SK-N-MC (cell line): ENCODE data around the gene COL5A2.

Experiments
- EZH2 ChIP-seq: fragments of 200-600 bp; sonication (generic); IDR thresholded peaks from one replicate; pipeline ENCODE4 v1.6.1; 2017; ENCODE audit warnings: antibody characterized with exemption
- FOXP2 ChIP-seq: optimal IDR thresholded peaks from 2 replicates; pipeline ENCODE3; 2011; ENCODE audit warnings: mild to moderate bottlenecking, moderate library complexity; ENCODE audit not compliant: insufficient read depth; ENCODE audit errors: extremely low read length, control extremely low read depth
- POLR2AphosphoS5 ChIP-seq: IDR thresholded peaks from 2 replicates; pipeline ENCODE4 v1.6.1; 2012; ENCODE audit warnings: mild to moderate bottlenecking, low read depth, low read length, borderline replicate concordance

DNA sequence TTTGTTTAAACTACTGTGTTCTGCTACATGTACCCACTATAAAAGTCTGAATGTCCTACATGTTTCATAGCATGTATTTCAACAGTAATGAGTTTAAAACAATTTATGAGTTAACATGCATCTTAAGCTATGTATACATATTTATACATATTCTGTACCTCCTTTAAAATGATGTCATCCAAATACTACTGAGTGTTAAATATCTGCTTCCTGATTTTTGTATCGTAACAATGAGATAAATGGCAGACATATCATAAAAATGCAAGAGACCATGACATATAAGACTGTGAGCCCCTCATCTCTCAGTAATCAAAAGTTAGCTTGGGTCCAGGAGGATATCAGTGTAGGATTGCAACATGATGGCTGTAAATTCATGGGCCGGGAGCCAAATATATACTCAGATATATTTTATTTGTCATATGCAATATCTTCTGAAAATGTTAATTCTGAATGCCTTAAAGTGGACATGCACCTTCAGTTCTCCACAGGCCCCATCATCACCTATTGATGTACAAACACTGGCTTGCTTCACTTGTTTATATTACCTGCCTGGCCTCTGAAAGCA lies 3.6 kb downstream of the COL5A2 start:
- no peak for TF ChIP-seq POLR2AphosphoS5
- TF ChIP-seq EZH2: no peak
- no peak for TF ChIP-seq FOXP2
